ENCODE results near the gene IFI44. TPM values are rescaled to one million over a fixed set of nuclear protein-coding genes. Genes with fewer than 3 reads are reported as not detected.

IFI44 gene
- polyA plus RNA-seq, 1 donor (not counting 4 experiments of a cell fraction or from before 2014, with no cell fraction given), result 97.0 TPM

DNA sequence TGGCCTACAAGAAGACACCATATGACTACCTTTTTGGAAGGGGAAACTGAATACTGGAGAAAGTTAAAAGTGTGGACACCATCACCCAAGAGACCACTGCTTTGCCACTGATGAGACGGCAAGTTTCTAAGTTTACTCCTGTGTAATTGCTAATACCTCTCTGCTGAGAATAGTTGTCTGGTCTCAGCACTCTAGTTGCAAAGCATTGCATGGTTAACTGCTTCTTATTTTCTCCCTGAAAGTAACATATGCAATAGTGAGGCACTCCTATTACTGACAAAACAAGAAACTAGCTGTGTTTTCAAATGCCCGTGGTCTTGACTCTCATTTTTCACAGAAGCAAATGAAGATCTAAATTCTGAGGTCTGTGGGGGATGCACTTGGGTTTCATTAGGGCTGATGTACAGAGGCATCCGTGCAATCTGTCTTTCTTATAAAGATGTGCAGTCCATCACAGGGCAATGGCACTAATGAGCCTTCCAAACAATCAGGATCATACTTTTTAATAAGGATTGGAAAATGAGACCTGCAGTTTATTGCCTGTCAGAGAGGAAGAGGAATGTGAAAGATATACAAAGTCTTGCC lies 62.9 kb downstream of the IFI44 start:
- Histone ChIP-seq H3K4me1 (ENCODE audit: control insufficient read depth, extremely low read depth, insufficient read depth, low read length) (no peaks in the 10 kb centered on the region), H3K36me3 (ENCODE audit: control insufficient read depth in 2 of 2, extremely low read depth in 1 of 2, insufficient read depth in 2 of 2, low read length in 2 of 2) (no peaks in the 10 kb centered on the region), H3K79me2 (ENCODE audit: control insufficient read depth, insufficient read depth, low read length) (no peaks in the 10 kb centered on the region), H4K20me1 (ENCODE audit: control insufficient read depth, extremely low read depth, insufficient read depth, low read length) (no peaks in the 10 kb centered on the region), H3K27ac (ENCODE audit: control insufficient read depth, insufficient read depth, low read length) (no peak overlapping the region), H3K9ac (ENCODE audit: control insufficient read depth, extremely low read depth, insufficient read depth, low read length) (no peak overlapping the region), H3K4me2 (ENCODE audit: control insufficient read depth, extremely low read depth, insufficient read depth, low read depth, low read length) (no peak overlapping the region), H3K4me3 (ENCODE audit: control insufficient read depth in 2 of 3, extremely low read depth in 1 of 3, insufficient read depth in 2 of 3, low read depth in 1 of 3, low read length in 3 of 3) (no peak overlapping the region), H2AFZ (ENCODE audit: control insufficient read depth, low read length) (no peak overlapping the region), H3K9me3 (ENCODE audit: control insufficient read depth, low read depth, low read length) (no peaks in the 10 kb centered on the region), H3K27me3 (ENCODE audit: control insufficient read depth, extremely low read depth, insufficient read depth, low read length) (no peaks in the 10 kb centered on the region), H3K9me1 (ENCODE audit: control insufficient read depth, extremely low read depth, insufficient read depth, low read length) (no peaks in the 10 kb centered on the region)
- FAIRE-seq (no peak), DNase-seq (ENCODE audit: low read depth, low spot score) (no peak)
- dilution Hi-C loops (cut with MboI; ENCODE audit: extremely low pct_ligation_motif_present, low sequenced_read_pairs), result no loop called here
- TF ChIP-seq, protein P1, sequence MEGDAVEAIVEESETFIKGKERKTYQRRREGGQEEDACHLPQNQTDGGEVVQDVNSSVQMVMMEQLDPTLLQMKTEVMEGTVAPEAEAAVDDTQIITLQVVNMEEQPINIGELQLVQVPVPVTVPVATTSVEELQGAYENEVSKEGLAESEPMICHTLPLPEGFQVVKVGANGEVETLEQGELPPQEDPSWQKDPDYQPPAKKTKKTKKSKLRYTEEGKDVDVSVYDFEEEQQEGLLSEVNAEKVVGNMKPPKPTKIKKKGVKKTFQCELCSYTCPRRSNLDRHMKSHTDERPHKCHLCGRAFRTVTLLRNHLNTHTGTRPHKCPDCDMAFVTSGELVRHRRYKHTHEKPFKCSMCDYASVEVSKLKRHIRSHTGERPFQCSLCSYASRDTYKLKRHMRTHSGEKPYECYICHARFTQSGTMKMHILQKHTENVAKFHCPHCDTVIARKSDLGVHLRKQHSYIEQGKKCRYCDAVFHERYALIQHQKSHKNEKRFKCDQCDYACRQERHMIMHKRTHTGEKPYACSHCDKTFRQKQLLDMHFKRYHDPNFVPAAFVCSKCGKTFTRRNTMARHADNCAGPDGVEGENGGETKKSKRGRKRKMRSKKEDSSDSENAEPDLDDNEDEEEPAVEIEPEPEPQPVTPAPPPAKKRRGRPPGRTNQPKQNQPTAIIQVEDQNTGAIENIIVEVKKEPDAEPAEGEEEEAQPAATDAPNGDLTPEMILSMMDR (optimal IDR thresholded peaks at IDR 0.05 in 1 of 3, IDR thresholded peaks at IDR 0.05 in 1 of 3, conservative IDR thresholded peaks at IDR 0.05 in 1 of 3; ENCODE audit: extremely low read depth in 1 of 3, insufficient read depth in 2 of 3, low read length in 3 of 3), result no peak
- no peak for TF ChIP-seq EZH2 (IDR thresholded peaks at IDR 0.05; ENCODE audit: low read length)

DNA sequence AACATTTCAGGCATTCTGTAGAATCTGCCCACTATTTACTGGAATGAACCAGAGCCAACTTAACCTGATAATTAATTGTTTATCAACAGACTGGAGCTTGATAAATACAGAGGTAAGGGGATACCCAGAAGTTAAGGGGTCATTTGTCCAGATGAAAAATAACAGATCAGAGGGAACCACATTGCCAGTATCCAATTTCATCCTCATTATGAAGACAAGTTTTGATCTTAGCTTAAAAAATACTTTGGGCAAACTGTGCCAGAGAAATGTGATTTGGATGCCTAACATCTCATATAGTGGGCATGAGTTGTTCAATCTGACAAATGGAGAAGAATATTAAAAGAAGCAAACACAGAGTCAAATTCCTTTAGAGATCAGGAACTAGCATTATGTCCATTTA lies 63.7 kb downstream of the IFI44 start:
- no peaks in the 10 kb centered on the region for H3K79me2 ChIP-seq (ENCODE audit: control insufficient read depth, insufficient read depth, low read length)
- H2AFZ ChIP-seq (ENCODE audit: control insufficient read depth, low read length), result no peak overlapping the region
- no peaks in the 10 kb centered on the region for H3K9me1 ChIP-seq (ENCODE audit: control insufficient read depth, extremely low read depth, insufficient read depth, low read length)
- TF ChIP-seq EZH2 (IDR thresholded peaks at IDR 0.05; ENCODE audit: low read length), result no peak
- TF ChIP-seq, protein P1 (optimal IDR thresholded peaks at IDR 0.05 in 1 of 3, IDR thresholded peaks at IDR 0.05 in 1 of 3, conservative IDR thresholded peaks at IDR 0.05 in 1 of 3; ENCODE audit: extremely low read depth in 1 of 3, insufficient read depth in 2 of 3, low read length in 3 of 3), result no peak
- H3K9ac ChIP-seq (ENCODE audit: control insufficient read depth, extremely low read depth, insufficient read depth, low read length), result no peak overlapping the region
- H4K20me1 ChIP-seq (ENCODE audit: control insufficient read depth, extremely low read depth, insufficient read depth, low read length), result no peaks in the 10 kb centered on the region
- H3K4me2 ChIP-seq (ENCODE audit: control insufficient read depth, extremely low read depth, insufficient read depth, low read depth, low read length), result no peak overlapping the region
- dilution Hi-C loops (cut with MboI; ENCODE audit: extremely low pct_ligation_motif_present, low sequenced_read_pairs), result no loop called here
- H3K36me3 ChIP-seq (ENCODE audit: control insufficient read depth in 2 of 2, extremely low read depth in 1 of 2, insufficient read depth in 2 of 2, low read length in 2 of 2), result no peaks in the 10 kb centered on the region
- H3K4me1 ChIP-seq (ENCODE audit: control insufficient read depth, extremely low read depth, insufficient read depth, low read length), result no peaks in the 10 kb centered on the region
- no peaks in the 10 kb centered on the region for H3K9me3 ChIP-seq (ENCODE audit: control insufficient read depth, low read depth, low read length)
- no peaks in the 10 kb centered on the region for H3K27me3 ChIP-seq (ENCODE audit: control insufficient read depth, extremely low read depth, insufficient read depth, low read length)
- H3K4me3 ChIP-seq (ENCODE audit: control insufficient read depth in 2 of 3, extremely low read depth in 1 of 3, insufficient read depth in 2 of 3, low read depth in 1 of 3, low read length in 3 of 3), result no peak overlapping the region
- FAIRE-seq (no peak), DNase-seq (ENCODE audit: low read depth, low spot score) (no peak)
- no peak overlapping the region for H3K27ac ChIP-seq (ENCODE audit: control insufficient read depth, insufficient read depth, low read length)

Other genes starting within 250 kb of the IFI44 start
- gene PTGFR, start 158.9 kb upstream of the IFI44 start, polyA plus RNA-seq, result not detected in 3 replicates
- gene IFI44L, start 29.4 kb upstream of the IFI44 start, polyA plus RNA-seq, result 13.9 to 37.4 TPM (median 34.8 TPM) in 3 replicates

Data from keratinocyte (primary cell).